ENCODE results near the gene MTURN.

MTURN gene

GRCh38 chr7:30201161-30201666, 66.4 kb downstream of the MTURN start:
- no peak overlapping the region for H3K27ac ChIP-seq (ENCODE audit: low read length)
- H3K9ac ChIP-seq (ENCODE audit: low read length) = no peak overlapping the region
- H3K36me3 ChIP-seq (ENCODE audit: control insufficient read depth, low read depth, low read length) = no peaks in the 10 kb centered on the region
- H3K9me3 ChIP-seq (ENCODE audit: control insufficient read depth, low read depth, low read length) = peaks cover 16% of the 10 kb centered on the region
- H3K4me3 ChIP-seq (ENCODE audit: low read length) = no peak overlapping the region
- no peaks in the 10 kb centered on the region for H3K27me3 ChIP-seq (ENCODE audit: control insufficient read depth, insufficient read depth, low read length)
- H3K4me1 ChIP-seq (ENCODE audit: control insufficient read depth, low read depth, low read length) = no peaks in the 10 kb centered on the region

GRCh38 chr7:30201921-30202320, 67.1 kb downstream of the MTURN start:
- Histone ChIP-seq H3K9me3 (ENCODE audit: control insufficient read depth, low read depth, low read length) (peaks cover 10% of the 10 kb centered on the region), H3K27me3 (ENCODE audit: control insufficient read depth, insufficient read depth, low read length) (no peaks in the 10 kb centered on the region), H3K36me3 (ENCODE audit: control insufficient read depth, low read depth, low read length) (no peaks in the 10 kb centered on the region), H3K27ac (ENCODE audit: low read length) (no peak overlapping the region), H3K4me3 (ENCODE audit: low read length) (no peak overlapping the region), H3K4me1 (ENCODE audit: control insufficient read depth, low read depth, low read length) (no peaks in the 10 kb centered on the region), H3K9ac (ENCODE audit: low read length) (no peak overlapping the region)

- no peaks in the 10 kb centered on the region for H3K27me3 ChIP-seq (ENCODE audit: control insufficient read depth, insufficient read depth, low read length)
- H3K36me3 ChIP-seq (ENCODE audit: control insufficient read depth, low read depth, low read length) = no peaks in the 10 kb centered on the region
- no peak overlapping the region for H3K9ac ChIP-seq (ENCODE audit: low read length)
- peaks cover 2% of the 10 kb centered on the region for H3K9me3 ChIP-seq (ENCODE audit: control insufficient read depth, low read depth, low read length)
- H3K4me1 ChIP-seq (ENCODE audit: control insufficient read depth, low read depth, low read length) = no peaks in the 10 kb centered on the region
- H3K27ac ChIP-seq (ENCODE audit: low read length) = no peak overlapping the region
- no peak overlapping the region for H3K4me3 ChIP-seq (ENCODE audit: low read length)
Measured at GRCh38 chr7:30202671-30203070, 67.9 kb downstream of the MTURN start.

- Histone ChIP-seq H3K4me1 (ENCODE audit: control insufficient read depth, low read depth, low read length) (no peaks in the 10 kb centered on the region), H3K36me3 (ENCODE audit: control insufficient read depth, low read depth, low read length) (no peaks in the 10 kb centered on the region), H3K27me3 (ENCODE audit: control insufficient read depth, insufficient read depth, low read length) (no peaks in the 10 kb centered on the region), H3K9ac (ENCODE audit: low read length) (no peak overlapping the region), H3K4me3 (ENCODE audit: low read length) (no peak overlapping the region), H3K27ac (ENCODE audit: low read length) (no peak overlapping the region), H3K9me3 (ENCODE audit: control insufficient read depth, low read depth, low read length) (no peaks in the 10 kb centered on the region)
Measured at GRCh38 chr7:30206491-30206890, 71.7 kb downstream of the MTURN start.

- Histone ChIP-seq H3K4me1 (ENCODE audit: control insufficient read depth, low read depth, low read length) (no peaks in the 10 kb centered on the region), H3K9me3 (ENCODE audit: control insufficient read depth, low read depth, low read length) (no peaks in the 10 kb centered on the region), H3K27me3 (ENCODE audit: control insufficient read depth, insufficient read depth, low read length) (no peaks in the 10 kb centered on the region), H3K9ac (ENCODE audit: low read length) (no peak overlapping the region), H3K27ac (ENCODE audit: low read length) (no peak overlapping the region), H3K36me3 (ENCODE audit: control insufficient read depth, low read depth, low read length) (no peaks in the 10 kb centered on the region), H3K4me3 (ENCODE audit: low read length) (no peak overlapping the region)
Measured at GRCh38 chr7:30206942-30207341, 72.2 kb downstream of the MTURN start.

GRCh38 chr7:30207376-30207775, 72.6 kb downstream of the MTURN start:
- Histone ChIP-seq H3K27ac (ENCODE audit: low read length) (no peak overlapping the region), H3K4me3 (ENCODE audit: low read length) (no peak overlapping the region), H3K27me3 (ENCODE audit: control insufficient read depth, insufficient read depth, low read length) (no peaks in the 10 kb centered on the region), H3K9ac (ENCODE audit: low read length) (no peak overlapping the region), H3K36me3 (ENCODE audit: control insufficient read depth, low read depth, low read length) (no peaks in the 10 kb centered on the region), H3K4me1 (ENCODE audit: control insufficient read depth, low read depth, low read length) (no peaks in the 10 kb centered on the region), H3K9me3 (ENCODE audit: control insufficient read depth, low read depth, low read length) (no peaks in the 10 kb centered on the region)

GRCh38 chr7:30209951-30210350, 75.2 kb downstream of the MTURN start:
- Histone ChIP-seq H3K4me1 (ENCODE audit: control insufficient read depth, low read depth, low read length) (no peaks in the 10 kb centered on the region), H3K9ac (ENCODE audit: low read length) (no peak overlapping the region), H3K36me3 (ENCODE audit: control insufficient read depth, low read depth, low read length) (no peaks in the 10 kb centered on the region), H3K27ac (ENCODE audit: low read length) (no peak overlapping the region), H3K4me3 (ENCODE audit: low read length) (no peak overlapping the region), H3K9me3 (ENCODE audit: control insufficient read depth, low read depth, low read length) (no peaks in the 10 kb centered on the region), H3K27me3 (ENCODE audit: control insufficient read depth, insufficient read depth, low read length) (no peaks in the 10 kb centered on the region)

Data from iPS-18a (cell line).